KMS-11 (cell line): ENCODE measurements around the gene APOO.

Experiments
- H2AFZ ChIP-seq: fragments of 200-600 bp; sonication (generic); 2 replicates; pipeline ENCODE4 v1.6.1; 2016; ENCODE audit warnings: antibody characterized with exemption, mixed run types, low read depth
- H3K27ac ChIP-seq: fragments of 200-600 bp; sonication (generic); 2 replicates; pipeline ENCODE4 v1.6.1; 2016; ENCODE audit warnings: mild to moderate bottlenecking, mixed run types
- H3K27me3 ChIP-seq: fragments of 200-600 bp; sonication (generic); 2 replicates; pipeline ENCODE4 v1.6.1; 2017; ENCODE audit warnings: mild to moderate bottlenecking, low read depth, mixed run types, moderate library complexity; ENCODE audit not compliant: insufficient read depth
- H3K36me3 ChIP-seq: fragments of 200-600 bp; sonication (generic); 2 replicates; pipeline ENCODE4 v1.6.1; 2017; ENCODE audit warnings: mild to moderate bottlenecking, mixed run types; ENCODE audit not compliant: insufficient read depth
- H3K4me1 ChIP-seq: fragments of 200-600 bp; sonication (generic); 2 replicates; pipeline ENCODE4 v1.6.1; 2016; ENCODE audit warnings: mild to moderate bottlenecking, low read depth, mixed run types; ENCODE audit not compliant: poor library complexity, severe bottlenecking
- H3K4me2 ChIP-seq: fragments of 200-600 bp; sonication (generic); 2 replicates; pipeline ENCODE4 v1.7.0; 2016; ENCODE audit warnings: mild to moderate bottlenecking, mixed run types
- H3K4me3 ChIP-seq: fragments of 200-600 bp; sonication (generic); IDR thresholded peaks from 2 replicates; pipeline ENCODE4 v1.6.1; 2017; ENCODE audit warnings: low read depth, low read length, mixed read lengths; ENCODE audit not compliant: insufficient read depth
- H3K79me2 ChIP-seq: fragments of 200-600 bp; sonication (generic); 2 replicates; pipeline ENCODE4 v1.6.1; 2016; ENCODE audit warnings: low read depth, mixed run types; ENCODE audit not compliant: insufficient read depth
- H3K9ac ChIP-seq: fragments of 200-600 bp; sonication (generic); 2 replicates; pipeline ENCODE4 v1.6.1; 2016; ENCODE audit warnings: mild to moderate bottlenecking, mixed run types
- H4K20me1 ChIP-seq: fragments of 200-600 bp; sonication (generic); 2 replicates; pipeline ENCODE4 v1.6.1; 2016; ENCODE audit warnings: mild to moderate bottlenecking, mixed run types; ENCODE audit not compliant: insufficient read depth
- TF ChIP-seq, protein P1 (sequence below): fragments of 200-600 bp; sonication (generic); conservative IDR thresholded peaks from 2 replicates; pipeline ENCODE4 v1.6.1; 2017; ENCODE audit warnings: low read depth, mild to moderate bottlenecking, antibody characterized with exemption, low read length, moderate library complexity, mixed read lengths

Gene APOO

DNA sequence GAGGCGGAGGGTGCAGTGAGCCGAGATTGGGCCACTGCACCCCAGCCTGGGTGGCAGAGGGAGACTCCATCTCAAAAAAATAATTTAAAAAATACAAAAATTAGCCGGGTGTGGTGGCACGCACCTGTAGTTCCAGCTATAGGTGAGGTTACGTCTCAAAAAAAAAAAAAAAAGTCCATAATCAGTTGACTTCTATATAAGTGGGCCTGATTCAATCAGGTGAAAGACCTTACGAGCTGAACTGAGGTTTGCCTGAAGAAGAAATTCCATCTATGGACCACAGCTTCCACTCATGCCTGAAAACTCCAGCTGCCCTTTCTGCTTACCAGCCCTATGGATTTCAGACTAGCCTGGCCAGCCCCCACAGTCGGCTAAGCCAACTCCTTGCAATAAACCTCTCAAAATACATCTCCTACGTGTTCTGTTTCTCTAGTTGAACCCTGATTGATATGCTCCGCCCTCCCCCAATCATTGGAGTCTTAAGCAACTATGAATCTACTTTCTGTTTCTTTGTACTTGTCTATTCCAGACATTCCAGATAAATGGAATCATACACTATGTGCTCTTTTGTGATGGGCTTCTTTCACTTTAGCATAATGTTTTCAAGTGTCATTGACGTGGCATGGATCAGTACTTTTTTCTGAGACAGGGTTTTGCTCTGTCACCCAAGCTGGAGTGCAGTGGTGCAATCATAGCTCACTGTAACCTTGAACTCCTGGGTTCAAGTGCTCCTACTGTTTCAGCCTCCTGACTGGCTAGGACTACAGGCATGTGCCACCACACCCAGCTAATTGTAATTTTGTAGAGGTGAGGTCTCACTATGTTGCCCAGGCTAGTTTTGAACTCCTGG, 88.1 kb downstream of the APOO start:
- no peaks in the 10 kb centered on the region for H3K79me2 ChIP-seq
- H3K27ac ChIP-seq, result no peak overlapping the region
- H3K36me3 ChIP-seq, result no peaks in the 10 kb centered on the region
- no peak overlapping the region for H2AFZ ChIP-seq
- H3K4me2 ChIP-seq, result no peak overlapping the region
- H4K20me1 ChIP-seq, result no peaks in the 10 kb centered on the region
- no peak overlapping the region for H3K9ac ChIP-seq
- peaks cover 10% of the 10 kb centered on the region for H3K4me1 ChIP-seq
- TF ChIP-seq, protein P1, sequence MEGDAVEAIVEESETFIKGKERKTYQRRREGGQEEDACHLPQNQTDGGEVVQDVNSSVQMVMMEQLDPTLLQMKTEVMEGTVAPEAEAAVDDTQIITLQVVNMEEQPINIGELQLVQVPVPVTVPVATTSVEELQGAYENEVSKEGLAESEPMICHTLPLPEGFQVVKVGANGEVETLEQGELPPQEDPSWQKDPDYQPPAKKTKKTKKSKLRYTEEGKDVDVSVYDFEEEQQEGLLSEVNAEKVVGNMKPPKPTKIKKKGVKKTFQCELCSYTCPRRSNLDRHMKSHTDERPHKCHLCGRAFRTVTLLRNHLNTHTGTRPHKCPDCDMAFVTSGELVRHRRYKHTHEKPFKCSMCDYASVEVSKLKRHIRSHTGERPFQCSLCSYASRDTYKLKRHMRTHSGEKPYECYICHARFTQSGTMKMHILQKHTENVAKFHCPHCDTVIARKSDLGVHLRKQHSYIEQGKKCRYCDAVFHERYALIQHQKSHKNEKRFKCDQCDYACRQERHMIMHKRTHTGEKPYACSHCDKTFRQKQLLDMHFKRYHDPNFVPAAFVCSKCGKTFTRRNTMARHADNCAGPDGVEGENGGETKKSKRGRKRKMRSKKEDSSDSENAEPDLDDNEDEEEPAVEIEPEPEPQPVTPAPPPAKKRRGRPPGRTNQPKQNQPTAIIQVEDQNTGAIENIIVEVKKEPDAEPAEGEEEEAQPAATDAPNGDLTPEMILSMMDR, result no peak
- no peak overlapping the region for H3K4me3 ChIP-seq
- no peaks in the 10 kb centered on the region for H3K27me3 ChIP-seq

DNA sequence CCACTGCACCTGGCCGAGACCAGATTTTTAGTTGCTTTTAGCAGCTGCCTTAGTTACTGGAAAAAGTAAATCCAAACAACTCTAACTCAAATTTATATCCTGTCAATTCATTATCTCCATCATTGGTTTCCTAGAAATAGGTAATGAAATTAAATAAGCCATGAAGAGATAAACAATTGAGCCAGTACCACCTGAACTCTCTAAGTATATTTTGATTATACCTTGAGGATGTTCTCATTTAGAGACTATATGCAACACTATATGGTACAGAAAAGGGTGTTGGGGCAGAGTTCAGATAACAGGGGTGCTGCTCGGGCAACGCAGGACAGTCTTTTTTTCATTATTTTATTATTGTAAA, 89.8 kb downstream of the APOO start:
- H2AFZ ChIP-seq, result no peak overlapping the region
- no peak overlapping the region for H3K4me2 ChIP-seq
- no peak overlapping the region for H3K27ac ChIP-seq
- no peak overlapping the region for H3K9ac ChIP-seq
- H3K4me3 ChIP-seq, result no peak overlapping the region
- H3K79me2 ChIP-seq, result no peaks in the 10 kb centered on the region
- H4K20me1 ChIP-seq, result no peaks in the 10 kb centered on the region
- peaks cover 10% of the 10 kb centered on the region for H3K4me1 ChIP-seq
- TF ChIP-seq, protein P1, result no peak
- no peaks in the 10 kb centered on the region for H3K36me3 ChIP-seq
- H3K27me3 ChIP-seq, result no peaks in the 10 kb centered on the region

DNA sequence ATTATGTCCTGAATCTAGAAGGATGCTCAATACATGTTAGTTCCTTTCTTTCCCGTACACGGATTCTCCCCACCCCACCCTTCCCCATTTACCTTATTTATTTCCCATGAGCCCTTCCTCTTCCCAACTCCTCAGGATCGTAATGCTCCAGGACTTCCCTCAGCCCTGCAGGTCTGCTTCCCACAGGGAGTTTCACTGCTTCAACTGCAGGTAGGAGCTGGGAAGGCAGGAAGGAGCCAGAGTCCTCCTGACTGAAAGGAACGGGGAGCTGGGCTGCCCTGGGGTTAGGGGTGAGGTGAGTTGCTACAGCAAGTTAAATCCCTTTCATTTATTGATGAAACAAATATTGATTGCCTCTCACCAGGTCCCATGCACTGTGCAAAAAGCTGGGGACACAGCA, 91.6 kb downstream of the APOO start:
- no peak overlapping the region for H3K27ac ChIP-seq
- H3K4me3 ChIP-seq, result no peak overlapping the region
- no peak overlapping the region for H3K4me2 ChIP-seq
- no peaks in the 10 kb centered on the region for H3K36me3 ChIP-seq
- H4K20me1 ChIP-seq, result no peaks in the 10 kb centered on the region
- no peaks in the 10 kb centered on the region for H3K79me2 ChIP-seq
- no peak overlapping the region for H3K9ac ChIP-seq
- H2AFZ ChIP-seq, result no peak overlapping the region
- TF ChIP-seq, protein P1, result no peak
- H3K4me1 ChIP-seq, result peaks cover 10% of the 10 kb centered on the region
- H3K27me3 ChIP-seq, result no peaks in the 10 kb centered on the region

DNA sequence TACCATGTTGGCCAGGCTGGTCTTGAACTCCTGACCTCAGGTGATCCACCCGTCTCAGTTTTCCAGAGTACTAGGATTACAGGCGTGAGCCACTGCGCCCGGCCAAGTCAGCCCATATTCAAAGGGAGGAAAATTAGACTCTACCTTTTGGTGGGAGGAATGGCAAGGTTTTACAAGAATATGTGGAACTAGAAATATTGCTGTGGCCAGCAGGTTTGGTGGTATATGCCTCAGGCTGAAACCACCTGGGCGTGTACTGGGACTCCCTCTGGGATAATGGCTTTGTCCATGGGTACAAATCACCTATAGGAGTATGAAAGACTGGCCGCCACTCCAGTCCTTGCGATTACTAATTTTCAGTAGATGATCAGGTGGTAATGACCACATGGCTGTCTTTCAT, 92.4 kb downstream of the APOO start:
- peaks cover 7% of the 10 kb centered on the region for H3K4me1 ChIP-seq
- no peak overlapping the region for H3K4me2 ChIP-seq
- no peaks in the 10 kb centered on the region for H3K27me3 ChIP-seq
- H3K4me3 ChIP-seq, result no peak overlapping the region
- no peaks in the 10 kb centered on the region for H3K36me3 ChIP-seq
- H2AFZ ChIP-seq, result no peak overlapping the region
- no peaks in the 10 kb centered on the region for H3K79me2 ChIP-seq
- H3K27ac ChIP-seq, result no peak overlapping the region
- no peak overlapping the region for H3K9ac ChIP-seq
- TF ChIP-seq, protein P1, result no peak
- H4K20me1 ChIP-seq, result no peaks in the 10 kb centered on the region
